ENCODE measurements around the gene LTBR. TPM values are rescaled to one million over a fixed set of nuclear protein-coding genes. Genes with fewer than 3 reads are reported as not detected.

Gene LTBR
- total and polyA plus RNA-seq, 2 of the 4 experiments (the other 2 are of a cell fraction), result 19.7 to 62.5 TPM

DNA sequence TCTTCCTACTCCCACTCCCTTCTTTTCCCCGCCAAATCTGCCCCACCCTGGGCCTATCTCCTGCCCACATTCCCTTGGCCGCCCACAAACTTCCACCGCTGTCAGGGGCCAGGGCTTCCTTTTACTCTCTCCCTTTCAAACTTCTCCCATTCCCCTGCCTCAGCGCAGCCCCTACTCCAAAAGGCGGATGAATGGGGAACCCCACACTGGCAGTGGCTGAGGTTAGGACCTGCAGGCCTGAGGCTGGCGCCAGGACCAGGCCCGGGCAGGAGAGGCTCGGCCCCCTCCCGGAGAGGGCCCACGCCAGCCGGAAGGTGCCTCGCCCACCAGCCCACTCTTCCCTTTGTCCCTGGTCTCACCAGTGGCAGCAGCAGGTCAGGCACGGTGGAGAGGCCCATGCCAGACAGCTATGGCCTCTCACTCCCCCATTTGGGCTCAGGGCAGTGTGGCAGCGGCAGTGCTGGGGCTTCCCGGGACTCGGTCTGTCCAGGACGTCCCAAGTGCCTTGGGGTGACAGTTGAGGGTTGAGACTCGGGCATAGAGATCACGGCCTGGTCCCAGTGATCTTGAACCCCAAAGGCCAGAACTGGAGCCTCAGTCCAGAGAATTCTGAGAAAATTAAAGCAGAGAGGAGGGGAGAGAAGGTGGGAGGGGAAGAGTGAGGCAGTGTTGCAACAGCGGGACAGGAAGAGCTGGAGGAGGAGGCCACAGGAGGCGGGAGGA lies 42.4 kb upstream of the LTBR start, which contains the start of gene TNFRSF1A (continued):
- TF ChIP-seq, protein P1, sequence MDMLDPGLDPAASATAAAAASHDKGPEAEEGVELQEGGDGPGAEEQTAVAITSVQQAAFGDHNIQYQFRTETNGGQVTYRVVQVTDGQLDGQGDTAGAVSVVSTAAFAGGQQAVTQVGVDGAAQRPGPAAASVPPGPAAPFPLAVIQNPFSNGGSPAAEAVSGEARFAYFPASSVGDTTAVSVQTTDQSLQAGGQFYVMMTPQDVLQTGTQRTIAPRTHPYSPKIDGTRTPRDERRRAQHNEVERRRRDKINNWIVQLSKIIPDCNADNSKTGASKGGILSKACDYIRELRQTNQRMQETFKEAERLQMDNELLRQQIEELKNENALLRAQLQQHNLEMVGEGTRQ (IDR thresholded peaks at IDR 0.05; ENCODE audit: low read depth, low read length), result no peak
- TF ChIP-seq MAFK (IDR thresholded peaks at IDR 0.05; ENCODE audit: low read depth, low read length), result no peak
